ENCODE measurements around the gene MALL. TPM values are rescaled to one million over a fixed set of nuclear protein-coding genes. Genes with fewer than 3 reads are reported as not detected.

Gene MALL
- 39.9 and 41.2 TPM in 2 replicates for total RNA-seq

DNA sequence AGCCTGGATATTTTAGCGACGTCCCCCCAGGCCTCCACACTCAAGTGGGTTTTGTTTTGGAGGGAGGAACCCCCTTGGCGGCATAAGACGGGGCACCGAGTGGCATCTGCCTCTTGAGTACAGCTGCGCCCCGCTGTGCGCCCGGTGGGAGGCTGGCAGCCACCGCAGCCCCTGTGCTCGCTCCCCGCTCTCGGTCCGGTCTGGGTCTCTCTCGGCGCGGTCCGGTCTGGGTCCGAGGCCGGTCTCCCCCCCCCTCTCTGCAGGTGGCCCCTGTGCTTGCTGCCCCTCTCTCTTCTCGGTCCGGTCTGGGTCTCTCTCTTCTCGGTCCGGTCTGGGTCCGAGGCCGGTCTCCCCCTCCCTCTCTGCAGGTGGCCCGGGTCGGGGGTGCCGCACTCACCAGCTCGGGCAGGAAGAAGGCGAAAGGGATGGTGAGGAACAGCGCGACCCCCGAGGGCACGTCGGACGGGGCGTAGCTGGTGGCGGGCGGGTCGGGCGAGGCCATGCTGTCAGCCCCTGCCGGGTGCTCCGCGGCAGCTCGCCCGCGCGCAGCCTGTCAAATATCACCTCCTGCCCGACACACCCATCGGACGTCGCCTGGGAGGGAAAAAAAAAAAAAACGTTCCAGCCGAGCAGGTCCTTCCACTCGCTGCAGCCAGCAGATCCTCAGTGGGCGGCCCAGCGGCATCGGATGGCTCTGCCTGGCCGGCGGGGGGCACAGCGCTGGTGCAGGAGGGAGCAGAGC, at the start of gene MALL:
Gene MALL, minus strand, starts transcription at position 532 of the 742 bp plus-strand sequence. Its CDS starts 30 bp downstream, at position 502.

Other genes with a start within 250 kb of the MALL start
- 2.3 TPM in 1 of 2 replicates, not detected in the other for gene LIMS3, start 217.1 kb downstream of the MALL start, total RNA-seq
- 5.1 and 8.3 TPM in 2 replicates for gene NPHP1, start 89.2 kb upstream of the MALL start, total RNA-seq
- 49.3 and 66.8 TPM in 2 replicates for gene MTLN, start 96.7 kb upstream of the MALL start, total RNA-seq

Measured in smooth muscle cell of trachea (primary cell).